GM23338 (cell line): ENCODE measurements around the gene TFF1. TPM values are rescaled to one million over a fixed set of nuclear protein-coding genes. Genes with fewer than 3 reads are reported as not detected.

Experiments used
- ATAC-seq: fragments of 200-7000 bp; cut with Tn5 transposase; 3 replicates; pipeline ENCODE4 v1.9.1; 2020
- DNase-seq: peaks from one replicate; pipeline ENCODE4 v3.0.0-alpha.2; 2015; ENCODE audit warnings: low spot score
- H2AFZ ChIP-seq: fragments of 200-600 bp; sonication (generic); 2 replicates; pipeline ENCODE4 v1.8.0; 2016; ENCODE audit warnings: antibody characterized with exemption, mild to moderate bottlenecking, moderate library complexity
- H3F3A ChIP-seq: fragments of 200-600 bp; sonication (generic); replicated peaks from 2 replicates; pipeline ENCODE4 v1.8.0; 2017; ENCODE audit warnings: antibody characterized with exemption, mixed run types, low read depth
- H3K27ac ChIP-seq: fragments of 200-600 bp; sonication (generic); 2 replicates; pipeline ENCODE4 v1.6.1; 2016; ENCODE audit warnings: low read depth
- H3K27me3 ChIP-seq: fragments of 200-600 bp; sonication (generic); 2 replicates; pipeline ENCODE4 v1.8.0; 2016; ENCODE audit warnings: mild to moderate bottlenecking, mixed run types, moderate library complexity; ENCODE audit not compliant: insufficient read depth
- H3K36me3 ChIP-seq: fragments of 200-600 bp; sonication (generic); 2 replicates; pipeline ENCODE4 v1.8.0; 2016; ENCODE audit warnings: mild to moderate bottlenecking; ENCODE audit not compliant: insufficient read depth
- H3K4me1 ChIP-seq: fragments of 200-600 bp; sonication (generic); 2 replicates; pipeline ENCODE4 v1.8.0; 2016; ENCODE audit warnings: mild to moderate bottlenecking, moderate library complexity; ENCODE audit not compliant: insufficient read depth
- H3K4me2 ChIP-seq: fragments of 200-600 bp; sonication (generic); 2 replicates; pipeline ENCODE4 v1.7.1; 2017; ENCODE audit warnings: mixed run types
- H3K4me3 ChIP-seq: fragments of 200-600 bp; sonication (generic); 2 replicates; pipeline ENCODE4 v1.6.1; 2016; ENCODE audit warnings: mixed run types
- H3K79me2 ChIP-seq: fragments of 200-600 bp; sonication (generic); replicated peaks from 2 replicates; pipeline ENCODE4 v1.8.0; 2017; ENCODE audit warnings: mild to moderate bottlenecking; ENCODE audit not compliant: insufficient read depth
- H3K9me2 ChIP-seq: fragments of 200-600 bp; sonication (generic); 2 replicates; pipeline ENCODE4 v1.8.0; 2017; ENCODE audit not compliant: insufficient read depth
- H4K20me1 ChIP-seq: fragments of 200-600 bp; sonication (generic); replicated peaks from 2 replicates; pipeline ENCODE4 v1.8.0; 2017; ENCODE audit warnings: mild to moderate bottlenecking; ENCODE audit not compliant: insufficient read depth
- H3K27ac Mint-ChIP-seq: 2 replicates; pipeline ENCODE4 v1.8.0; 2020; ENCODE audit warnings: inconsistent platforms, mild to moderate bottlenecking, moderate library complexity, mixed read lengths
- H3K27me3 Mint-ChIP-seq: 3 replicates; pipeline ENCODE4 v1.8.0; 2022; ENCODE audit warnings: low read depth, mild to moderate bottlenecking, moderate library complexity, mixed read lengths, inconsistent platforms; ENCODE audit not compliant: insufficient read depth, poor library complexity
- H3K36me3 Mint-ChIP-seq: 3 replicates; pipeline ENCODE4 v1.8.0; 2021; ENCODE audit warnings: low read depth, mild to moderate bottlenecking, inconsistent platforms, moderate library complexity, mixed read lengths
- H3K4me1 Mint-ChIP-seq: 3 replicates; pipeline ENCODE4 v1.8.0; 2020; ENCODE audit warnings: mild to moderate bottlenecking, inconsistent platforms, mixed read lengths
- H3K4me3 Mint-ChIP-seq: 3 replicates; pipeline ENCODE4 v1.8.0; 2021; ENCODE audit warnings: moderate library complexity, mild to moderate bottlenecking, inconsistent platforms, mixed read lengths
- H3K9me3 Mint-ChIP-seq: 3 replicates; pipeline ENCODE4 v1.8.0; 2020; ENCODE audit warnings: moderate library complexity, mild to moderate bottlenecking, inconsistent platforms, mixed read lengths
- CREB1 ChIP-seq: fragments of 250-450 bp; sonication (Bioruptor Pico); IDR thresholded peaks from 2 replicates; pipeline ENCODE4 v1.5.0; 2020; ENCODE audit warnings: low read depth, mild to moderate bottlenecking, moderate library complexity
- CTCF ChIP-seq, 2 experiments: fragments of 200-600 bp in 1 of 2; sonication (generic) in 1 of 2; conservative IDR thresholded peaks; 2 replicates each; pipeline versions ENCODE4 v1.5.1 to v1.6.1; 2016 to 2017; ENCODE audit warnings: antibody characterized with exemption in 2 of 2, low read depth in 2 of 2, mild to moderate bottlenecking in 2 of 2, moderate library complexity in 1 of 2
- ETS1 ChIP-seq: IDR thresholded peaks from 2 replicates; pipeline ENCODE4 v1.6.1; 2016; ENCODE audit warnings: antibody characterized with exemption
- EZH2 ChIP-seq: fragments of 200-600 bp; sonication (generic); IDR thresholded peaks from one replicate; pipeline ENCODE4 v1.8.0; 2017; ENCODE audit warnings: antibody characterized with exemption, mild to moderate bottlenecking, low read depth; ENCODE audit not compliant: unreplicated experiment
- EZH2phosphoT487 ChIP-seq: fragments of 200-600 bp; sonication (generic); IDR thresholded peaks from one replicate; pipeline ENCODE4 v1.8.1; 2018; ENCODE audit warnings: antibody characterized with exemption; ENCODE audit not compliant: unreplicated experiment
- JUNB ChIP-seq: IDR thresholded peaks from one replicate; pipeline ENCODE4 v1.6.1; 2016; ENCODE audit warnings: antibody characterized with exemption; ENCODE audit not compliant: unreplicated experiment
- REST ChIP-seq: IDR thresholded peaks from one replicate; pipeline ENCODE4 v1.6.1; 2018; ENCODE audit warnings: antibody characterized with exemption; ENCODE audit not compliant: unreplicated experiment
- STAT1 ChIP-seq: IDR thresholded peaks from one replicate; pipeline ENCODE4 v1.6.1; 2016; ENCODE audit warnings: antibody characterized with exemption; ENCODE audit not compliant: unreplicated experiment
- ZNF331 ChIP-seq: fragments of 250-450 bp; sonication (Bioruptor Pico); IDR thresholded peaks from 2 replicates; pipeline ENCODE4 v1.5.0; 2020; ENCODE audit warnings: low read depth, mild to moderate bottlenecking, moderate library complexity
- polyA plus RNA-seq: library from polyadenylated mRNA; unstranded; fragments of >200 nt; fragmentation: Nextera tagmentation; extraction: Ambion mirVana; gene quantifications from 2 replicates; pipeline ENCODE4 v1.2.1, GENCODE V29; 2016
- total RNA-seq: library from RNA; depleted of rRNA; stranded (reverse); fragments of >200 nt; shearing (Covaris generic); gene quantifications from 2 replicates; pipeline ENCODE4 v1.2.3, GENCODE V29; 2014
- TF ChIP-seq, protein P1 (sequence below): fragments of 250-450 bp; sonication (Bioruptor Pico); IDR thresholded peaks from 2 replicates; pipeline ENCODE4 v1.5.0; 2020; ENCODE audit warnings: mild to moderate bottlenecking, moderate library complexity

The TFF1 gene
- total and polyA plus RNA-seq, 2 experiments from 2014 or later: not detected

- TF ChIP-seq, protein P1, sequence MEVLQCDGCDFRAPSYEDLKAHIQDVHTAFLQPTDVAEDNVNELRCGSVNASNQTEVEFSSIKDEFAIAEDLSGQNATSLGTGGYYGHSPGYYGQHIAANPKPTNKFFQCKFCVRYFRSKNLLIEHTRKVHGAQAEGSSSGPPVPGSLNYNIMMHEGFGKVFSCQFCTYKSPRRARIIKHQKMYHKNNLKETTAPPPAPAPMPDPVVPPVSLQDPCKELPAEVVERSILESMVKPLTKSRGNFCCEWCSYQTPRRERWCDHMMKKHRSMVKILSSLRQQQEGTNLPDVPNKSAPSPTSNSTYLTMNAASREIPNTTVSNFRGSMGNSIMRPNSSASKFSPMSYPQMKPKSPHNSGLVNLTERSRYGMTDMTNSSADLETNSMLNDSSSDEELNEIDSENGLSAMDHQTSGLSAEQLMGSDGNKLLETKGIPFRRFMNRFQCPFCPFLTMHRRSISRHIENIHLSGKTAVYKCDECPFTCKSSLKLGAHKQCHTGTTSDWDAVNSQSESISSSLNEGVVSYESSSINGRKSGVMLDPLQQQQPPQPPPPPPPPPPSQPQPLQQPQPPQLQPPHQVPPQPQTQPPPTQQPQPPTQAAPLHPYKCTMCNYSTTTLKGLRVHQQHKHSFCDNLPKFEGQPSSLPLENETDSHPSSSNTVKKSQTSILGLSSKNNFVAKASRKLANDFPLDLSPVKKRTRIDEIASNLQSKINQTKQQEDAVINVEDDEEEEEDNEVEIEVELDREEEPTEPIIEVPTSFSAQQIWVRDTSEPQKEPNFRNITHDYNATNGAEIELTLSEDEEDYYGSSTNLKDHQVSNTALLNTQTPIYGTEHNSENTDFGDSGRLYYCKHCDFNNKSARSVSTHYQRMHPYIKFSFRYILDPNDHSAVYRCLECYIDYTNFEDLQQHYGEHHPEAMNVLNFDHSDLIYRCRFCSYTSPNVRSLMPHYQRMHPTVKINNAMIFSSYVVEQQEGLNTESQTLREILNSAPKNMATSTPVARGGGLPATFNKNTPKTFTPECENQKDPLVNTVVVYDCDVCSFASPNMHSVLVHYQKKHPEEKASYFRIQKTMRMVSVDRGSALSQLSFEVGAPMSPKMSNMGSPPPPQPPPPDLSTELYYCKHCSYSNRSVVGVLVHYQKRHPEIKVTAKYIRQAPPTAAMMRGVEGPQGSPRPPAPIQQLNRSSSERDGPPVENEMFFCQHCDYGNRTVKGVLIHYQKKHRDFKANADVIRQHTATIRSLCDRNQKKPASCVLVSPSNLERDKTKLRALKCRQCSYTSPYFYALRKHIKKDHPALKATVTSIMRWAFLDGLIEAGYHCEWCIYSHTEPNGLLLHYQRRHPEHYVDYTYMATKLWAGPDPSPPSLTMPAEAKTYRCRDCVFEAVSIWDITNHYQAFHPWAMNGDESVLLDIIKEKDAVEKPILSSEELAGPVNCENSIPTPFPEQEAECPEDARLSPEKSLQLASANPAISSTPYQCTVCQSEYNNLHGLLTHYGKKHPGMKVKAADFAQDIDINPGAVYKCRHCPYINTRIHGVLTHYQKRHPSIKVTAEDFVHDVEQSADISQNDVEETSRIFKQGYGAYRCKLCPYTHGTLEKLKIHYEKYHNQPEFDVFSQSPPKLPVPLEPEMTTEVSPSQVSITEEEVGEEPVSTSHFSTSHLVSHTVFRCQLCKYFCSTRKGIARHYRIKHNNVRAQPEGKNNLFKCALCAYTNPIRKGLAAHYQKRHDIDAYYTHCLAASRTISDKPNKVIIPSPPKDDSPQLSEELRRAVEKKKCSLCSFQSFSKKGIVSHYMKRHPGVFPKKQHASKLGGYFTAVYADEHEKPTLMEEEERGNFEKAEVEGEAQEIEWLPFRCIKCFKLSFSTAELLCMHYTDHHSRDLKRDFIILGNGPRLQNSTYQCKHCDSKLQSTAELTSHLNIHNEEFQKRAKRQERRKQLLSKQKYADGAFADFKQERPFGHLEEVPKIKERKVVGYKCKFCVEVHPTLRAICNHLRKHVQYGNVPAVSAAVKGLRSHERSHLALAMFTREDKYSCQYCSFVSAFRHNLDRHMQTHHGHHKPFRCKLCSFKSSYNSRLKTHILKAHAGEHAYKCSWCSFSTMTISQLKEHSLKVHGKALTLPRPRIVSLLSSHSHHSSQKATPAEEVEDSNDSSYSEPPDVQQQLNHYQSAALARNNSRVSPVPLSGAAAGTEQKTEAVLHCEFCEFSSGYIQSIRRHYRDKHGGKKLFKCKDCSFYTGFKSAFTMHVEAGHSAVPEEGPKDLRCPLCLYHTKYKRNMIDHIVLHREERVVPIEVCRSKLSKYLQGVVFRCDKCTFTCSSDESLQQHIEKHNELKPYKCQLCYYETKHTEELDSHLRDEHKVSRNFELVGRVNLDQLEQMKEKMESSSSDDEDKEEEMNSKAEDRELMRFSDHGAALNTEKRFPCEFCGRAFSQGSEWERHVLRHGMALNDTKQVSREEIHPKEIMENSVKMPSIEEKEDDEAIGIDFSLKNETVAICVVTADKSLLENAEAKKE: no peak
- TF ChIP-seq CREB1 (CRISPR knock-in tag): no peak
- no peak for TF ChIP-seq STAT1
- no peak for TF ChIP-seq CTCF (conservative IDR thresholded peaks at IDR 0.05; ENCODE audit: low read depth in 2 of 2)
Observed at GRCh38 chr21:42414066-42414465, 47.7 kb upstream of the TFF1 start (continued).

- H3K9me3 Mint-ChIP-seq: no peaks in the 10 kb centered on the region
- Histone ChIP-seq H3K27ac (no peak overlapping the region), H3K4me1 (no peaks in the 10 kb centered on the region), H4K20me1 (no peaks in the 10 kb centered on the region), H3K36me3 (no peaks in the 10 kb centered on the region), H3F3A (no peaks in the 10 kb centered on the region), H3K27me3 (no peaks in the 10 kb centered on the region), H2AFZ (no peak overlapping the region), H3K4me3 (no peak overlapping the region), H3K9me2 (no peaks in the 10 kb centered on the region), H3K4me2 (no peak overlapping the region), H3K79me2 (no peaks in the 10 kb centered on the region)
- no peak for ATAC-seq
- no peak for DNase-seq
- TF ChIP-seq CREB1 (CRISPR knock-in tag) (no peak), JUNB (no peak), REST (no peak), EZH2 (no peak), ZNF331 (CRISPR knock-in tag) (no peak), ETS1 (no peak), CTCF (conservative IDR thresholded peaks at IDR 0.05; ENCODE audit: low read depth in 2 of 2) (no peak), EZH2phosphoT487 (no peak)
- H3K4me3 Mint-ChIP-seq: no peak overlapping the region
- peaks cover 12% of the 10 kb centered on the region for H3K4me1 Mint-ChIP-seq
- H3K27ac Mint-ChIP-seq: no peak overlapping the region
- no peaks in the 10 kb centered on the region for H3K36me3 Mint-ChIP-seq
- peaks cover 7% of the 10 kb centered on the region for H3K27me3 Mint-ChIP-seq
Observed at GRCh38 chr21:42413500-42413899, 47.2 kb upstream of the TFF1 start.
